Heart left ventricle (tissue), 13 donors: ENCODE results near the gene OLFM3.

Source experiments
- CTCF ChIP-seq, 12 donors: fragments of 200-600 bp; sonication (generic) in 4 of 12; IDR thresholded peaks; one replicate each; pipeline versions ENCODE4 v1.5.0 to v1.8.0; 2018 to 2022; ENCODE audit warnings: antibody characterized with exemption in 12 of 12, mild to moderate bottlenecking in 5 of 12
- POLR2A ChIP-seq, 2 donors: fragments of 450-650 bp; IDR thresholded peaks; one replicate each; pipeline ENCODE4 v1.6.1; 2017; ENCODE audit warnings: antibody characterized with exemption in 2 of 2, mild to moderate bottlenecking in 2 of 2, moderate library complexity in 2 of 2
- donor health status: ischemic (EF 13 %, LVEDD 7.1; RV severe dilation, severe dysfunction).
- donor health status: DM: no; HTN: yes; CAD: no.
- donor health status: DM: no; HTN: no; CAD: no.
- donor health status: ischemic (EF 25% LVEDD 6.9; RV normal size, moderate dysfunction).
- donor health status: ischemic (EF 25% LVEDD 5.7; RV mildly dilated, moderate dysfunction).
- donor health status: ischemic (EF 35%, LVEDD 5.7; RV mildly dilated, moderate dysfunction).
- donor health status: nonischemic (EF 11% LVEDD 7.7; RV severe dilation, severe dysfunction).
- donor health status: DM: yes; HTN: yes; CAD: no.
- donor health status: PGD.
- donor health status: ischemic (EF 29% LVEDD 5.4; RV normal size, mild dysfunction).
- donor health status: nonischemic (EF 23%, LVEDD 6.1; RV moderate dilation, normal function).

- TF ChIP-seq CTCF (IDR thresholded peaks at IDR 0.05), result no peak
- TF ChIP-seq POLR2A (IDR thresholded peaks at IDR 0.05), result no peak
These were observed 31.4 kb downstream of the OLFM3 start for GRCh38 chr1:101965341-101965740.
